Hepatocyte (in vitro differentiated cells): ENCODE data around the gene MZT2B. TPM values are rescaled to one million over a fixed set of nuclear protein-coding genes. Genes with fewer than 3 reads are reported as not detected.
"Not testable (repeated sequence)": the region's sequence is repeated elsewhere in the genome, so short reads cannot be mapped to it uniquely, and the experiment has no call there.

Experiments used
- DNase-seq: peaks from one replicate; pipeline ENCODE4 v3.0.0-alpha.2; 2016; ENCODE audit warnings: low spot score
- H2AFZ ChIP-seq: fragments of 200-600 bp; sonication (generic); 2 replicates; pipeline ENCODE4 v1.6.0; 2016; ENCODE audit warnings: antibody characterized with exemption, mild to moderate bottlenecking
- H3K27ac ChIP-seq: fragments of 200-600 bp; sonication (generic); 2 replicates; pipeline ENCODE4 v1.5.1; 2016; ENCODE audit warnings: mild to moderate bottlenecking
- H3K27me3 ChIP-seq: fragments of 200-600 bp; sonication (generic); 2 replicates; pipeline ENCODE4 v1.6.1; 2016
- H3K36me3 ChIP-seq: fragments of 200-600 bp; sonication (generic); replicated peaks from 2 replicates; pipeline ENCODE4 v1.5.1; 2016; ENCODE audit warnings: low read depth; ENCODE audit not compliant: insufficient read depth
- H3K4me1 ChIP-seq: fragments of 200-600 bp; sonication (generic); 2 replicates; pipeline ENCODE4 v1.5.1; 2016; ENCODE audit warnings: mild to moderate bottlenecking, moderate library complexity; ENCODE audit not compliant: insufficient read depth
- H3K4me2 ChIP-seq: fragments of 200-600 bp; sonication (generic); 2 replicates; pipeline ENCODE4 v1.6.0; 2016
- H3K4me3 ChIP-seq: fragments of 200-600 bp; sonication (generic); 2 replicates; pipeline ENCODE4 v1.5.1; 2016; ENCODE audit warnings: mild to moderate bottlenecking
- H3K79me2 ChIP-seq: fragments of 200-600 bp; sonication (generic); 2 replicates; pipeline ENCODE4 v1.6.0; 2017; ENCODE audit warnings: mild to moderate bottlenecking
- H3K9me2 ChIP-seq: fragments of 200-600 bp; sonication (generic); replicated peaks from 2 replicates; pipeline ENCODE4 v1.6.0; 2017; ENCODE audit warnings: mild to moderate bottlenecking; ENCODE audit not compliant: insufficient read depth
- H3K9me3 ChIP-seq: fragments of 200-600 bp; sonication (generic); 2 replicates; pipeline ENCODE4 v1.5.1; 2016; ENCODE audit warnings: low read depth, mild to moderate bottlenecking
- H4K20me1 ChIP-seq: fragments of 200-600 bp; sonication (generic); 2 replicates; pipeline ENCODE4 v1.6.0; 2016; ENCODE audit warnings: mild to moderate bottlenecking; ENCODE audit not compliant: insufficient read depth, poor library complexity, severe bottlenecking
- CTCF ChIP-seq: fragments of 200-600 bp; sonication (generic); IDR thresholded peaks from 2 replicates; pipeline ENCODE4 v1.5.1; 2016; ENCODE audit warnings: antibody characterized with exemption, mild to moderate bottlenecking; ENCODE audit not compliant: poor library complexity
- EZH2 ChIP-seq: fragments of 200-600 bp; sonication (generic); IDR thresholded peaks from 2 replicates; pipeline ENCODE4 v1.6.1; 2016; ENCODE audit warnings: antibody characterized with exemption, mild to moderate bottlenecking, borderline replicate concordance
- EZH2phosphoT487 ChIP-seq: fragments of 200-600 bp; sonication (generic); IDR thresholded peaks from one replicate; pipeline ENCODE4 v1.6.1; 2018; ENCODE audit warnings: antibody characterized with exemption, mild to moderate bottlenecking, low read depth, moderate library complexity; ENCODE audit not compliant: unreplicated experiment, severe bottlenecking
- WGBS: methylation state at CpG from one replicate; pipeline ENCODE4 v1.1.6; 2016; ENCODE audit warnings: low lambda C conversion rate; ENCODE audit errors: missing lambda C conversion rate; 5-methylcytosine and 5-hydroxymethylcytosine counted together
- polyA plus RNA-seq: library from polyadenylated mRNA; unstranded; fragments of >200 nt; fragmentation: Nextera tagmentation; extraction: Ambion mirVana; gene quantifications from 2 replicates; pipeline ENCODE4 v1.2.1, GENCODE V29; 2016
- total RNA-seq: library from RNA; depleted of rRNA; stranded (reverse); fragments of >200 nt; gene quantifications from 2 replicates; pipeline ENCODE4 v1.2.3, GENCODE V29; 2014

The MZT2B gene
- total and polyA plus RNA-seq, 2 experiments from 2014 or later, result 103 to 424 TPM

- Histone ChIP-seq H3K27ac (no peak overlapping the region), H3K36me3 (no peaks in the 10 kb centered on the region), H3K27me3 (no peaks in the 10 kb centered on the region), H3K4me3 (no peak overlapping the region), H2AFZ (no peak overlapping the region), H4K20me1 (no peaks in the 10 kb centered on the region), H3K4me2 (no peak overlapping the region), H3K9me3 (no peaks in the 10 kb centered on the region), H3K4me1 (peaks cover 17% of the 10 kb centered on the region), H3K9me2 (no peaks in the 10 kb centered on the region), H3K79me2 (peaks cover 26% of the 10 kb centered on the region)
- no peak for DNase-seq
- no peak for TF ChIP-seq EZH2
- no peak for TF ChIP-seq CTCF
- no peak for TF ChIP-seq EZH2phosphoT487
- WGBS, result 90% methylated on average over 5 of the region's 5 CpGs
Observed at GRCh38 chr2:130186391-130186790, 4.3 kb downstream of the MZT2B start.

GRCh38 chr2:130187268-130187667 is 5.2 kb downstream of the MZT2B start:
- Histone ChIP-seq H3K27me3 (no peaks in the 10 kb centered on the region), H3K79me2 (peaks cover 24% of the 10 kb centered on the region), H3K36me3 (no peaks in the 10 kb centered on the region), H3K4me1 (peaks cover 17% of the 10 kb centered on the region), H2AFZ (no peak overlapping the region), H3K9me2 (no peaks in the 10 kb centered on the region), H3K4me2 (no peak overlapping the region), H4K20me1 (no peaks in the 10 kb centered on the region), H3K9me3 (no peaks in the 10 kb centered on the region), H3K27ac (no peak overlapping the region), H3K4me3 (no peak overlapping the region)
- WGBS, result 93% methylated on average over 7 of the region's 8 CpGs
- no peak for DNase-seq
- TF ChIP-seq EZH2phosphoT487 (no peak), EZH2 (no peak), CTCF (no peak)

GRCh38 chr2:130187859-130188792 is 6.1 kb downstream of the MZT2B start:
- H3K9me2 ChIP-seq, DNase-seq, H4K20me1 ChIP-seq, H3K9me3 ChIP-seq, H3K27me3 ChIP-seq, H3K4me2 ChIP-seq, H2AFZ ChIP-seq, H3K4me3 ChIP-seq, H3K27ac ChIP-seq, H3K36me3 ChIP-seq: not testable (repeated sequence)
- 89% methylated on average over 17 of the region's 17 CpGs for WGBS
- Histone ChIP-seq H3K4me1 (peaks cover 13% of the 10 kb centered on the region), H3K79me2 (peaks cover 18% of the 10 kb centered on the region)

GRCh38 chr2:130188958-130189357 is 6.9 kb downstream of the MZT2B start:
- H3K36me3 ChIP-seq, H4K20me1 ChIP-seq, H3K9me2 ChIP-seq, H3K4me3 ChIP-seq, H3K27me3 ChIP-seq, H3K27ac ChIP-seq, H2AFZ ChIP-seq, H3K4me2 ChIP-seq, H3K4me1 ChIP-seq, DNase-seq, H3K9me3 ChIP-seq: not testable (repeated sequence)
- peaks cover 10% of the 10 kb centered on the region for H3K79me2 ChIP-seq
- 79% methylated on average over 4 of the region's 4 CpGs for WGBS
